Occipital lobe (tissue), 2 donors: Measurements from ENCODE around the gene PPM1F. TPM values are rescaled to one million over a fixed set of nuclear protein-coding genes. Genes with fewer than 3 reads are reported as not detected.
"Not testable (repeated sequence)": the region's sequence is repeated elsewhere in the genome, so short reads cannot be mapped to it uniquely, and the experiment has no call there.

Experiments used
- DNase-seq: peaks from one replicate; lab custom pipeline; 2025; lab: John Stamatoyannopoulos, UW
- total RNA-seq: library from RNA; depleted of rRNA; stranded (reverse); fragments of >200 nt; gene quantifications from one replicate; pipeline ENCODE4 v1.2.3, GENCODE V29; 2014

The PPM1F gene
- total RNA-seq, 1 donor from 2014 or later: 22.6 TPM

- DNase-seq: no peak
These were observed 54.2 kb downstream of the PPM1F start for GRCh38 chr22:21898354-21898896.

- DNase-seq: no peak
These were observed 55.6 kb downstream of the PPM1F start for GRCh38 chr22:21896951-21897513.

- not testable (repeated sequence) for DNase-seq
These were observed 56.4 kb downstream of the PPM1F start for GRCh38 chr22:21896275-21896674.

- DNase-seq: no peak
These were observed 57.8 kb downstream of the PPM1F start for GRCh38 chr22:21894799-21895198.

- no peak for DNase-seq
These were observed 63.2 kb downstream of the PPM1F start for GRCh38 chr22:21889251-21889990.

- DNase-seq: no peak
These were observed 64.8 kb downstream of the PPM1F start for GRCh38 chr22:21887841-21888240.

GRCh38 chr22:21883930-21884329, 68.7 kb downstream of the PPM1F start:
- DNase-seq: not testable (repeated sequence)

- DNase-seq: not testable (repeated sequence)
These were observed 69.8 kb downstream of the PPM1F start for GRCh38 chr22:21882754-21883333.

- DNase-seq: no peak
These were observed 70.6 kb downstream of the PPM1F start for GRCh38 chr22:21881841-21882753.

GRCh38 chr22:21876486-21877176, 76.0 kb downstream of the PPM1F start:
- DNase-seq: no peak

GRCh38 chr22:21874953-21875352, 77.7 kb downstream of the PPM1F start:
- DNase-seq: not testable (repeated sequence)

GRCh38 chr22:21873619-21874018, 79.0 kb downstream of the PPM1F start:
- DNase-seq: no peak

GRCh38 chr22:21872741-21873140, 79.9 kb downstream of the PPM1F start:
- DNase-seq: not testable (repeated sequence)

Other genes with a start within 250 kb of the PPM1F start
- gene YPEL1, start 217.1 kb downstream of the PPM1F start, total RNA-seq: 99.2 TPM
- 76.0 TPM for gene MAPK1, start 85.2 kb downstream of the PPM1F start, total RNA-seq
- 13.4 TPM for gene TOP3B, start 29.9 kb upstream of the PPM1F start, total RNA-seq